Measurements from ENCODE around the gene AMACR.

GRCh38 chr5:33937707-33938506 is 69.9 kb downstream of the AMACR start:
- no peak for TF ChIP-seq SPI1 (IDR thresholded peaks at IDR 0.05; ENCODE audit: low read depth, low read length)
- no peak for TF ChIP-seq POLR2A (IDR thresholded peaks at IDR 0.05; ENCODE audit: low read depth, low read length)

Data from GM12891 (cell line).